Pulmonary artery endothelial cell (primary cell): Measurements from ENCODE around the gene ZNF24. TPM values are rescaled to one million over a fixed set of nuclear protein-coding genes. Genes with fewer than 3 reads are reported as not detected.
A peak's percentile ranks its signal among the peaks of the same experiment; 100 is the strongest.

Experiments
- DNase-seq: peaks from one replicate; pipeline ENCODE4 v3.0.0-alpha.2; 2011; ENCODE audit warnings: low read depth, low spot score
- total RNA-seq: library from RNA; depleted of rRNA; stranded (reverse); fragments of >200 nt; gene quantifications from 2 replicates; pipeline ENCODE4 v1.2.3, GENCODE V29; 2014

The ZNF24 gene
- total RNA-seq, 1 donor from 2014 or later: 26.8 TPM

DNA sequence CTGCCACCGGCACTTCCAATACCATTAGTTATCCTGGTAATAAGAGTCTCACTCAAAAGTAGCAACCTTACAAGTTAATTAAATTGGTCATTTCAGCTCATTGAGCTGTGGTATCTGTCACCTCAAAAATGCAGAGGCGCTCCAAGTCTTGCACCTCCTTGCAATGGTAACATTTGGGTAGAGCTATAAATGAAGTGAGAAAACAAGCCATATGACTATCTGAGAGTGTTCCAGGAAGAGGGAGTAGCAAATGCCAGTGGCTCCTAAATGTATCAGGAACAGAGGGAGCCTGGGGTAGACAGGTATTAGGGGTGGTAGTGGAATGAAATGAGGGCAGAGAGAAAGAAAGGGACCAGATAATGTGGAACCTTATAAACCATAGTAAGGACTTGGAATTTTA, 48.2 kb downstream of the ZNF24 start:
- no peak for DNase-seq

DNA sequence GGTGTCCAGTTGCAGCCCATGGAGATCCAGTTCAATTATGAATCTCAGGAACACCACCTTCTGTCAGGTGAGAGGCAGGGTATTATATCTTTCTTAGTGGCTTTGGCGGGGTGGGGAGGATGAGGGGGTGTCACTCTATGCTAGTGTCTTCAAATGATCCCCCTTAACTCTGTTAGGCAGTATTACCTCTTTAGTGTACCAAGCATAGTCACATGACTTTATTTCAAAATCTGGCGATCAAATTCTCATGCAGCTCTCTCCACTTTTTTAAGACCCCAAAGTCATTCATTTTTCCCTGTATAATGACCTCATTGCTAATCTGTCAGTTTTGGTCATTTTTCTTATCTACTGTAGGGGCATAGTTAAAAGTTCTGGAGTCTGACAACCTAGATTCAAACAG, 53.1 kb downstream of the ZNF24 start:
- no peak for DNase-seq

GRCh38 chr18:35290094-35290735, 54.0 kb downstream of the ZNF24 start, which contains the start of gene ZSCAN30:
Gene ZSCAN30 (minus strand): TSS chr18:35290229. CDS start chr18:35264352, 25,877 bp downstream.
- peak; percentile 82 for DNase-seq

DNA sequence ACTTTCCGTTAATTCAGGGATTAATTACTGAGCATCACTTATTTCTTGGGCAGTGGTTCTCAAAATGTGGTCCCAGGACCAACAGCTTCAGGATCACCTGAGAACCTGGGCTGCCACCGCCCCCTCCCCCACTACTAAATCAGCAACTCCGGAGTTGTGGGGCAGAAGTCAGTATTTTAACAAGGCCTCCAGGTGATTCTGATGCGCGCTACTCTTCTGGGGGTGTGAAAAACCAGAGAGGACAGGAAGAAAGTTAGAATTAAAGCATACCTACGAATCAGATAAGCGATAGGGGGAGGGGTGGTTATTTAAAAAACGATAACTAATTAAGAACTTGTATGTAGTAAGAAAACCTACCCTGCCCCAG, 54.5 kb downstream of the ZNF24 start:
- DNase-seq: no peak

DNA sequence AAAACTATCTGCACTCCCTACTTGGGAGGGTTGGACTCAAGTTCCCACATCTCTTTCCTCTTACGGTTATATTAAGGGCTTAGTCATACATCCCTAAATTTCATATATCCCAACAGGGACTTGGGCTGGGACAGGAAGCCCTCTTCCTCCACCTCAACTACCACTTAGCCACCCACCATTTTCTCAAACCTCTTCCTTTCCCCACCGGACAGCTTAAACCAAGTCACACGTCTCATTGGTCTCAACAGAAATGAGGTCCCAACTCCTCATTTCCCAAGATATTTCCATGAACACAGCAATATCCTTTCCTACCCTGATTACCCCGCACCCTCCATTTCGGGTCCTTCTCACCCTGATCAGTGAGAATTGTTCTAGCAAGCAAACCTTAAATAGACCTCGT, 54.9 kb downstream of the ZNF24 start:
- no peak for DNase-seq

- DNase-seq: no peak
Observed at GRCh38 chr18:35284841-35285240, 59.4 kb downstream of the ZNF24 start.

DNA sequence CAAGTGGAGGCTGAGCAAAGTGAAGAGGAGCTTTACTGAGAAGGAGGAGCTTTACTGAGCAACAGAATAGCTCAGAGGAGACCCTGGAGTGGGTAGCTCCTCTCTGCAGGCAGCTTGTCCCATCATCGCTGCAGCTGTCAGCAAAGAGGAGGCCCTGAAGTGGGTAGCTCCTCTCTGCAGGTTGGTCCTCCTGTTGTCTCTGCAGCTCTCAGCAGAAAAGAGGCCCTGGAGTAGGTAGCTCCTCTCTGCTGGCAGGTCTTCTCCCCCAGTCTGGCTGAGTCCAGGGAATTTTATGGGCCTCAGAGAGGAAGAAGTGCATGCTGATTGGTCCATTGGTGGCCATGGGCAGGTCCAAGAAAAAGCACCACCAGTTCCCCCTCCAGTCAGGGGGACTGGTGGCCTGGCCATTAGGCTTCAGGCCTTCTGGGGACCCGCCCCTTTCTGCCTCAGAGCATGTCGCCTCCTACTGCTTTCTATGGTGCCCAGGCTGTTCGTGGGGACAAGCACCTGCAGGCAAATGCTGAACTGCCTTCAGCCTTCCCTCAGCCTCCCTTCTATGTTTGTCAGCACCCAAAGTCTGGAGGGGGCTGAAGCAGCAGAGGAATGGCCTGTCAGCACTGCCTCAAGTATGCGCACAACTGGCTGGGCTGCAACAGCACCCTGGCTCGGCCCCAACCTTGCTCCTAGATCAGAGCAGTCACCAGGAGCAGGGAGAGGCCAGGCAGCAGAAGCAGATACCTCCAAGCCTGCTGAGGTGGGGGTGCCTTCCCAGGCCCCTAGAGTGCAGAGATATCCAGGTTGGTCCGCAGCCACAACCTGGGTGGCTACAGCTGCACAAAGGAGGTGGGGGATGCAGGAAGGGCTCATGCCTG, 60.1 kb downstream of the ZNF24 start:
- DNase-seq: no peak

DNA sequence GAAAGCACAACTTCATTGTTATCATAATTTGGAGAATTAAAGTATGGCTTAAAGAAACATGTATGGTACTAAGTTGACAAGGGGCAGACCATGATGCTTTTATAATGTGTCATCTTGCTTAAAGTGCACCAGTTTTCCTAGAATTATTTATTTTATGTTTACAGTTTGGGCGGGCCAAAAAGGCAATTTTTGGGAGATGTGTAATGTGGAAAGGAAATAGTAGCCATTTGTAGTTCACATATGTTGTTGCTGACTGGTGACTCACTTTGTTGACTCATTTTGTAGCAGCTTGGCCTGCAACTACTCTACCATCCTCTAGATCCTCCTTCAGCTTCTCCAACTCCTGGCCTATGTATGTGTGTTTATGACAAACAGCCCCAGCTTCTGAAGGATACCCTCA, 61.9 kb downstream of the ZNF24 start:
- peak; percentile 67 for DNase-seq

Other genes with a start within 250 kb of the ZNF24 start
- gene ZNF397, start 103.4 kb downstream of the ZNF24 start, total RNA-seq: 3.8 and 4.4 TPM in 2 replicates
- 11.3 and 11.9 TPM in 2 replicates for gene ZSCAN30, start 54.2 kb downstream of the ZNF24 start, total RNA-seq
- 0.53 and 0.60 TPM in 2 replicates for gene ZNF396, start 32.9 kb upstream of the ZNF24 start, total RNA-seq
- gene INO80C, start 153.5 kb upstream of the ZNF24 start, total RNA-seq: 15.8 and 20.4 TPM in 2 replicates
- 261 and 293 TPM in 2 replicates for gene GALNT1, start 237.3 kb upstream of the ZNF24 start, total RNA-seq